Hypothalamus (tissue), 51 donors: ENCODE data around the gene AGAP3.

ENCODE experiments used
- DNase-seq, 51 donors: peaks; one replicate each; lab custom pipeline; 2025; lab: John Stamatoyannopoulos, UW

Gene AGAP3

GRCh38 chr7:151177310-151177709, 91.0 kb downstream of the AGAP3 start:
- DNase-seq: no peak

- no peak for DNase-seq
Observed at GRCh38 chr7:151178236-151178635, 92.0 kb downstream of the AGAP3 start.

- no peak for DNase-seq
Observed at GRCh38 chr7:151178831-151179230, 92.6 kb downstream of the AGAP3 start.

- DNase-seq: no peak
Observed at GRCh38 chr7:151179287-151179860, 93.1 kb downstream of the AGAP3 start.

- DNase-seq: no peak
Observed at GRCh38 chr7:151179946-151180345, 93.7 kb downstream of the AGAP3 start.

GRCh38 chr7:151181011-151181431, 94.7 kb downstream of the AGAP3 start:
- DNase-seq: peak in 1 of 51 donors; percentile 26

GRCh38 chr7:151185762-151186639, 99.7 kb downstream of the AGAP3 start:
- no peak for DNase-seq

GRCh38 chr7:151186640-151187408, 100.5 kb downstream of the AGAP3 start, which contains the start of gene ASB10:
TSS of gene ASB10 (minus strand) at chr7:151187250. CDS start at chr7:151187130, 120 bp downstream.
- no peak for DNase-seq

GRCh38 chr7:151187409-151188251, 101.4 kb downstream of the AGAP3 start:
- no peak for DNase-seq

- DNase-seq: no peak
Observed at GRCh38 chr7:151188252-151188542, 101.9 kb downstream of the AGAP3 start.

- DNase-seq: no peak
Observed at GRCh38 chr7:151189038-151189437, 102.8 kb downstream of the AGAP3 start.

GRCh38 chr7:151191544-151191943, 105.3 kb downstream of the AGAP3 start:
- DNase-seq: no peak

GRCh38 chr7:151192002-151192539, 105.8 kb downstream of the AGAP3 start:
- no peak for DNase-seq

GRCh38 chr7:151193203-151193978, 107.1 kb downstream of the AGAP3 start:
- DNase-seq: no peak
